NCI-H2196 treated with DMSO at 0.1 percent for 48 hours (cell line): ENCODE measurements around the gene ASB16.
"Not testable (repeated sequence)": the region's sequence is repeated elsewhere in the genome, so short reads cannot be mapped to it uniquely, and the experiment has no call there.

Source experiments
- DNase-seq: peaks from one replicate; lab custom pipeline; 2025; ENCODE audit not compliant: unreplicated experiment; lab: John Stamatoyannopoulos, UW

The ASB16 gene

GRCh38 chr17:44147812-44148211, 22.7 kb upstream of the ASB16 start:
- DNase-seq: no peak

DNA sequence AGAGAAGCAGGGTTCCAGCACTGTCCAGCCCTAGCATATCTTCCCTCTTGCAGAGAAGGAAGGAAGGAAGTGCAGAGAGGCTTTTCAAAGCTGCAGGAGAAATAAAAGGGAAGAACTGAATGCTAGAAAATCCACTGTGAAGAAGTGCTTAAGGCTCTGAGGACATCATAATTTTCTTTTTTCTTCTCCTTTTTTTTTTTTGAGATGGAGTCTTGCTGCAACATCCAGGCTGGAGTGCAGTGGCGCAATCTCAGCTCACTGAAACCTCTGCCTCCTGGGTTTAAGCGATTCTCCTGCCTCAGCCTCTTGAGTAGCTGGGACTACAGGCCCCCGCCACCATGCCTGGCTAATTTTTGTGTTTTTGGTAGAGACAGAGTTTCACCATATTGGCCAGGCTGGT, 21.4 kb upstream of the ASB16 start:
- not testable (repeated sequence) for DNase-seq

DNA sequence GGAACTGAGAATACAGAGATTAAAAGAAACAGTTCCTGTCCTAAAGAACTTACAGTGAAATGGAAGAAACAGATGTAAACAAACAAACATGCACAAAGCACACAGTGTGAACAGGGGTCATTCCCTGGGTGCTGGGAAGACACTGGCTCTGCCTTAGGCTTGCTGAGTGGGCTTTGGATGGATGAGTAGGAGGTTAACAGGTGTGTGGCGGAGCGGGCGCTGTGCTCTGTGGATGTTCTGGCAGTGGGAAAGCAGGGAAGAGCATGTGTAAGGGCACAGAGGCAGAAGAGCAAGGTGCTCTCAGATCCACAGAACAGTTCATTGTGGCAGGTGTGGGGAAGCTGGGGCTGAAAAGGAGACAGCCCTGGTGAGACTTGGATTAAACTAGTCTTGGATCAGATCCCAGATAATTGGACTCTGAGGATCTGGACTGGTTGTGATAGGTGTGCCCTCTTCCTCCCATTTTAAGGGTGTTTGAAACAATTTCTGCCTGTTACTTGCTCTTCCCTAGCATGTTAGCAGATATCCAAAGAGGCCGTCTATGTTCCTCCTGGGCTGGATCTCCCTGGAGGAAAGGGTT, 20.7 kb upstream of the ASB16 start:
- DNase-seq: no peak

DNA sequence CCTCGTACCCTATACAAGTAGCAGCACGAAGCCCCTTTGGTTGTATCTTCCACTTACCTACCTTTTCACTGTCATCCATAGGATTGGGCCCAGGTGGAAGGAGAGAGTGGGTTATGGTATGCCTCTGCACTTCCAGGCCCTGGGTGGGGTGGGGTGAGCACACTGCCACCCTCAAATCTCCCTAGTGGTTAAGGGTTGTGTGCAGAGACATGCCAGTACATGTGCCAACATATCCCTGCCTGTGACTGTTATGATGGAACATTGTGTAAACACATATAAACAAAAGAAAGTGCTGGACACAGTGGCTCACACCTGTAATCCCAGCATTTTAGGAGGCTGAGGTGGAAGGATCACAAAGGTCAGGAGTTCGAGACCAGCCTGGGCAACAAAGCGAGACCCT, 17.6 kb upstream of the ASB16 start:
- no peak for DNase-seq

GRCh38 chr17:44155488-44155887, 15.0 kb upstream of the ASB16 start:
- no peak for DNase-seq

- DNase-seq: no peak
Observed at GRCh38 chr17:44159519-44160210, 10.8 kb upstream of the ASB16 start.

DNA sequence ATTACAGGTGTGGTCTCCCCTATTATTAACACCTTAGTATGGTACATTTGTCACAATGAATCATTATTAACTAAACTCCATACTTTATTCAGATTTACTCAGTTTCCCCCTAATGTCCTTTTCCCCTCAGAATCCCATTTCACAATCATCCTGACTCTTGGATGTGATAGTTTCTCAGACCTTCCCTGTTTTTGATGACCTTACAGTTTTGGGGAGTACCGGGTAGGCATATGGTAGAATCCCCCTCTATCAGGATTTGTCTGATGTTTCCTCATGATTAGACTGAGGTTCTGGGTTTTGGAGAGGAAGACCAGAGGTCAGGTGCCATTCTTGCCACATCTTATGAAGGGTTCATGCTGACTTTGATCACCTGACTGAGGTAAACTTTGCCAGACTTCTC, 6.0 kb upstream of the ASB16 start:
- DNase-seq: no peak

GRCh38 chr17:44167181-44167861, 3.2 kb upstream of the ASB16 start:
- DNase-seq: no peak

DNA sequence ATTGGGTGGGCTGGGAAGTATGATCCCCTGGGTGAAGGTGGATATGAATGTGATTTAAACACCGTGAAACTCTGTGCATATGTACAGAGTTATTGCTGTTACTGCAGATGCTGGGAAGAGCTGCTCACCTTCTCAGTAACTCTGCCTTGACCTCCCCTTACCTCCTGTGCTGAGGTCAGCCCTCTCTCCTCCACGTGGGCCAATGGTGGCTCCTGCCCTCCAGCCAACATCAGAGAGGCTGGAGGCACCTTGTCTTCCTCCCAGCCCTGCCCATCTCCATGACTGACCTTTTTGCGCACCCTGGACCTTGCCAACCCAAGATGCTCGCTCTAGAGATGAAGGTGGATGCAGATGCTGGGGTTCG, 387 bp upstream of the ASB16 start:
- no peak for DNase-seq

- DNase-seq: no peak
Observed at GRCh38 chr17:44171931-44172455, 1.5 kb downstream of the ASB16 start.

- DNase-seq: no peak
Observed at GRCh38 chr17:44174427-44174826, 3.9 kb downstream of the ASB16 start.

GRCh38 chr17:44176257-44176656, 5.8 kb downstream of the ASB16 start:
- no peak for DNase-seq

DNA sequence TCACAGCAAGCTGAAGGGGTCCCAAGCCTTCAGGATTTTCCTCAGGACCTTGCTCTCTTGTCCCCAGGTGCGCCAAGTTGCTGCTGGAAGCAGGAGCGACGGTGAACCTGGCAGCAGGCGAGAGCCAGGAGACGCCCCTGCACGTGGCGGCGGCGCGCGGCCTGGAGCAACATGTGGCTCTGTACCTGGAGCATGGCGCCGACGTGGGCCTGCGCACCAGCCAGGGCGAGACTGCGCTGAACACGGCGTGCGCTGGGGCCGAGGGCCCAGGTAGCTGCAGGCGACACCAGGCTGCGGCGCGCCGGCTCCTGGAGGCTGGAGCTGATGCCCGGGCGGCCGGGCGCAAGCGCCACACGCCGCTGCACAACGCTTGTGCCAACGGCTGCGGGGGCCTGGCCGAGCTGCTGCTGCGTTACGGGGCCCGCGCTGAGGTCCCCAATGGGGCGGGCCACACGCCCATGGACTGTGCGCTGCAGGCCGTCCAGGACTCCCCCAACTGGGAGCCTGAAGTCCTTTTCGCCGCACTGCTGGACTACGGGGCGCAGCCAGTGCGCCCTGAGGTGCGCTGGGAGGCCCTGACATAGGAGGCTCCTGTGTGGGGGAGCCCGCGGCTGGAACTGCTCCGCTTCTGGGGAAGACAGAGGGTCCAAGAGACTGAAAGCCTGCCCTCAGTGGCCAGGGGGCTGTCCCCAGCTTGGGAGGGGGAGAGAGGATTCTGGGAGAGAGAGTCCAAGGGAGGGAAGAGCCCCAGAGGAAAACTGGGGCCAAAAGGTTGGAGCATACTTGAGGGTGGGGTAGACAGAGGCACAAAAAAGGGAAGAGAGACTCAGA, 6.4 kb downstream of the ASB16 start:
- DNase-seq: no peak

GRCh38 chr17:44177640-44178039, 7.1 kb downstream of the ASB16 start:
- DNase-seq: no peak

- no peak for DNase-seq
Observed at GRCh38 chr17:44178133-44178532, 7.6 kb downstream of the ASB16 start.

GRCh38 chr17:44183024-44183423, 12.5 kb downstream of the ASB16 start:
- no peak for DNase-seq

- DNase-seq: no peak
Observed at GRCh38 chr17:44184212-44184810, 13.8 kb downstream of the ASB16 start.

DNA sequence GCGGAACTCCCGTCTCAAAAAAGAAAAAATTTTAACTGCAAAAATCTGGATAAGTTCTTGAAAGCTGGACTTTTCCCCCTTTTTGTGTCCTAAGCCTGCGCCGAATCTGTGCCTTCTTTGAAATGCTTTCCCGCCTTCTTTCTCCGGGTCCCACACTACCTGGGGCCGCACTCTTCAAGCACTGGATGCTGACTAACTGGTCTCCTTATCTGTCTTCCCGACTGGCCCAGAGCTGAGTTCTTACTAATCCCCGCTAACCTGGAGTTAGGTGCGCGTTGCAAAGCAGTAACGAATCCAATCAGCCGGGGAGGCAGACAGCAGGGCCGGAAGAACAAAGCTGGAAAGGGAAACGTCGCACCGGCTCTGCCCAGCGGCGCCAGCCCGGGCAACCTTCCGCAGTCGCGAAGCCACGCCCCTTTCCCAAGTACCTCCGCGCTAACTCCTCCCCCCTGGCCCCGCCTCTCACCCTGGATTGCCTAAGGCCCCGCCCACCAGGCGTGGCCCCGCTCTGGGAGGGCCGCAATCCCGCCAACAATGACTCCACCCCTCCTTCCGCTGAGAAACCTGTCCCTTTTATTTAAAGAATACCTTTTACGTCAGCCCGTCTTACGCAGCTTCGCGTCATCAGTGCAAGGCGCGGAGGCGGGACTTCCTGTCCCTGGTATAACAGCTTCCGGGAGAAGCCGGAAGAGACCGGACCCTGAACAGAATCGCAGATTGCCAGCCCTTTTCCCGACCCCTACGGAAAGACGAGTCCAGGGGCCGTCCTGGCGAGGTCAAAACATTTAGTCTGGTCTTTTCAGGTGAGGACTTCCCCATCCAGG, 16.0 kb downstream of the ASB16 start, which contains the start of gene TMUB2:
TMUB2 (plus strand) TSS at position 666 of the 824 bp plus-strand sequence. CDS start 737 bp downstream, outside the sequence.
- DNase-seq: peak; percentile 99

DNA sequence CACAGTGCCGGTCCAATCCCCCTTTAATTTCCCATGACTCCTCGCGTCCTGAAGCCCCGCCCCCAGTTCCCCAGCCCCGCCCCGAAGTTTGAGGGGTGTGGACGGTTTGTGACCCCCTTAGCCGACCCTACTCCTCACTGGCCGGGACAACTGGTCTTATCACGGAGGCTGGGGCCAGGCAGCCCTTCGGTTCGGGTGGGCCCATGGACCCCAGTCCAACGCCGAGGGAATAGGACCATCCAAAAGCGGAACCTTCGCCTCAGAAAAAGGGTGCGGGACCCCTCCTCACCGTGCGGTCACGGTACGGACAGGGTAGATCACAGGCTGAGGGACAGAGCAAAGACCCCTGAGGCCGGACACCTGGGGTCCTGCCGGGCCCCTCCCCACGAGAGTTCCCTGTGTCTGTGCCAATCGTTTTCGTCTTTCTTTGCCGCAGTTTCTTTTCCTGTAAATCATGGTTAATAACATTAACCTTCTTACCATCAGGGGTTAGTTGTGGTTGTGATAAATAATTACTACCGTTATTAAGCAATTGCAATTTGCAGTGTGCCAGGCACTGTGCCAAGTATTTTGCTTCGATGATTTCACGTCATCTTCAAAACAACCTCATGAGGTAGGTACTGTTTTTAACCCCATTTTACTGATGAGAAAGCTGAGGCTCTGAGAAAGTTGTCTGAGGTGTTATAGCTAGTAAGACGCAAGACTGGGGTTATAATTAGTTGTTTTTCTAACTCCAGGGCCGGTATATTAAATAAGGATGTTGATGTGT, 16.8 kb downstream of the ASB16 start:
- DNase-seq: peak; percentile 68
